Metanephros (tissue), 2 donors: ENCODE data around the gene ERP29. TPM values are rescaled to one million over a fixed set of nuclear protein-coding genes. Genes with fewer than 3 reads are reported as not detected.

ENCODE experiments used
- small RNA-seq: library from RNA; depleted of rRNA; stranded (forward); fragments of <200 nt; gene quantifications from one replicate; pipeline ENCODE3, GENCODE V24; 2014; ENCODE audit warnings: low replicate concordance
- total RNA-seq: library from RNA; depleted of rRNA; stranded (reverse); fragments of >200 nt; gene quantifications from one replicate; pipeline ENCODE4 v1.2.3, GENCODE V29; 2014

ERP29 gene
- total RNA-seq: 84.5 TPM

DNA sequence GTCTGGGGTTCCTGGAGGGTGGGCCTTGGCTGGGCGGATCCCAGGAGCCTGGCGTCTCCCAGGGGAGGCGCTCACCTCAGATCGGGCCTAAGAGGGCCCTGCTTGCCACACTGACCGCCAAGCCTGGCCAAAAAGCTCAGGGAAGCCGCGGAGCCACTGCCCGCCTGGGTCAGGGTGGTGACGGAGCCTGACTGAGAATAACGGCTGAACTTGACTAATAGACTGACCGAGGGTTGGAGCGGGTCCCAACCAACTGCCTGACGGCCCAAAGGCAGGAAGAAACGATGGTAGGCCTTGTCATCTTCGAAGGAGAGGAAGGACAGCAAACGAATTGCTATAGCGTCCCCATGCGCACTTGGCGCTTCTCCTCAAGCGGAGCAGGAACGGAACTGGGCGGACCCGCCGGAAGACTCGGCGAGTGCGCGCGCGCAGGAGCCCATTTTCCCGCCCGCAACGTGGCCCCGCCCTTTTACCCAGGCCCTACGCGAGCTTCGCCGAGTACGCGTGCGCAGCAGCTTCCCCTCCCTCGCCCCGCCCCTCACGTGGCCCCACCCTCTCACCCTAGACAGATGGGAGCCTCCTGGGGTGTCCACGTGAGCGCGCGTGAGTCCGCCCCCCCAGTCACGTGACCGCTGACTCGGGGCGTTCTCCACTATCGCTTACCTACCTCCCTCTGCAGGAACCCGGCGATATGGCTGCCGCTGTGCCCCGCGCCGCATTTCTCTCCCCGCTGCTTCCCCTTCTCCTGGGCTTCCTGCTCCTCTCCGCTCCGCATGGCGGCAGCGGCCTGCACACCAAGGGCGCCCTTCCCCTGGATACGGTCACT lies at the start of gene ERP29, which contains the start of gene TMEM116:
Gene ERP29, plus strand, starts transcription at position 652 of the 826 bp plus-strand sequence. Its CDS starts 40 bp downstream, at position 692.
Gene TMEM116, minus strand, starts transcription at position 391 of the 826 bp plus-strand sequence. CDS start 7,895 bp downstream, outside the sequence.

Small RNA genes lying within 50 kb of the gene (small RNA-seq; reads per million reads assigned to genes)
- gene AC004024.1: not detected
- not detected for gene MIR3657
- not detected for gene RF00019

Other genes with a start within 250 kb of the ERP29 start
- gene ALDH2, start 246.5 kb upstream of the ERP29 start, total RNA-seq: 56.5 TPM
- gene MAPKAPK5, start 171.2 kb upstream of the ERP29 start, total RNA-seq: 43.6 TPM
- gene TMEM116, start 261 bp upstream of the ERP29 start, total RNA-seq: 48.7 TPM
- gene NAA25, start 95.4 kb downstream of the ERP29 start, total RNA-seq: 24.2 TPM
- gene TRAFD1, start 112.1 kb downstream of the ERP29 start, total RNA-seq: 28.0 TPM